Natural killer cell (primary cell): ENCODE measurements around the gene IFITM10. TPM values are rescaled to one million over a fixed set of nuclear protein-coding genes. Genes with fewer than 3 reads are reported as not detected.

Source experiments
- ATAC-seq, 3 donors: fragments of 150-1000 bp in 2 of 3; fragments of 200-7000 bp in 1 of 3; cut with Tn5 transposase; 1 replicate in 1 of 3; 2 replicates in 2 of 3; pipeline ENCODE4 v1.10.0; 2021; ENCODE audit warnings: mild to moderate bottlenecking in 2 of 3, moderate library complexity in 2 of 3
- DNase-seq, 2 donors: peaks; one replicate each; pipeline versions ENCODE4 v3.0.0 to v3.0.0-alpha.2; 2013 to 2021; ENCODE audit warnings: mixed read lengths in 1 of 2
- H3K27ac ChIP-seq: one replicate; pipeline ENCODE4 v1.5.1; 2013; ENCODE audit warnings: mild to moderate bottlenecking, low read length
- H3K27me3 ChIP-seq: one replicate; pipeline ENCODE4 v1.6.1; 2013; ENCODE audit warnings: low read length; ENCODE audit not compliant: control insufficient read depth, insufficient read depth
- H3K36me3 ChIP-seq: one replicate; pipeline ENCODE4 v1.6.1; 2013; ENCODE audit warnings: low read length; ENCODE audit not compliant: control insufficient read depth, insufficient read depth
- H3K4me1 ChIP-seq: one replicate; pipeline ENCODE4 v1.6.1; 2013; ENCODE audit warnings: low read length; ENCODE audit not compliant: control insufficient read depth, insufficient read depth
- H3K4me3 ChIP-seq: one replicate; pipeline ENCODE4 v1.5.1; 2013; ENCODE audit warnings: low read length
- H3K9me3 ChIP-seq: one replicate; pipeline ENCODE4 v1.6.1; 2013; ENCODE audit warnings: low read length; ENCODE audit not compliant: control insufficient read depth, insufficient read depth
- H3K27ac Mint-ChIP-seq, 2 donors: one replicate each; pipeline ENCODE4 v1.8.0; 2022; ENCODE audit warnings: mild to moderate bottlenecking in 2 of 2, mixed read lengths in 2 of 2, moderate library complexity in 1 of 2
- H3K27me3 Mint-ChIP-seq, 2 donors: one replicate each; pipeline ENCODE4 v1.8.0; 2022; ENCODE audit warnings: low read depth in 2 of 2, mixed read lengths in 2 of 2
- H3K36me3 Mint-ChIP-seq: one replicate; pipeline ENCODE4 v1.8.0; 2022; ENCODE audit warnings: mixed read lengths
- H3K4me1 Mint-ChIP-seq, 2 donors: one replicate each; pipeline ENCODE4 v1.8.0; 2022; ENCODE audit warnings: mixed read lengths in 2 of 2
- H3K4me3 Mint-ChIP-seq: one replicate; pipeline ENCODE4 v1.8.0; 2022; ENCODE audit warnings: mild to moderate bottlenecking, moderate library complexity, mixed read lengths
- H3K9me3 Mint-ChIP-seq, 2 donors: one replicate each; pipeline ENCODE4 v1.8.0; 2022; ENCODE audit warnings: mixed read lengths in 2 of 2
- CTCF ChIP-seq: fragments of 200-600 bp; IDR thresholded peaks from one replicate; pipeline ENCODE4 v1.8.0; 2022; ENCODE audit warnings: antibody characterized with exemption
- WGBS: methylation state at CpG from one replicate; pipeline ENCODE4 v1.1.7; 2013; ENCODE audit warnings: missing lambda C conversion rate; ENCODE audit not compliant: insufficient coverage; 5-methylcytosine and 5-hydroxymethylcytosine counted together
- intact Hi-C: fragments of 100-400 bp; cut with micrococcal nuclease; formaldehyde crosslinking; loops from one replicate; pipeline ENCODE4 v1.14.2; 2022
- total RNA-seq, 4 donors: library from RNA; stranded (reverse); fragments of 120-200 nt in 1 of 4; gene quantifications; one replicate each; pipeline versions ENCODE4 v1.2.3 to v1.2.4, GENCODE V29; 2013 to 2022

IFITM10 gene
- total RNA-seq, 3 donors from 2014 or later (not counting 1 experiment from before 2014, with no cell fraction given), result 5.5 to 8.1 (median 6.5) TPM

- Mint-ChIP-seq H3K4me3 (no peak overlapping the region), H3K27ac (no peak overlapping the region), H3K27me3 (peaks cover 0 to 3% of the 10 kb centered on the region in 2 donors), H3K4me1 (peaks cover 13 to 28% of the 10 kb centered on the region in 2 donors), H3K36me3 (no peaks in the 10 kb centered on the region), H3K9me3 (no peaks in the 10 kb centered on the region)
- Histone ChIP-seq H3K4me1 (peaks cover 29% of the 10 kb centered on the region), H3K9me3 (no peaks in the 10 kb centered on the region), H3K36me3 (no peaks in the 10 kb centered on the region), H3K4me3 (no peak overlapping the region), H3K27me3 (no peaks in the 10 kb centered on the region), H3K27ac (no peak overlapping the region)
- no peak for TF ChIP-seq CTCF
- intact Hi-C loops, result no loop called here
- ATAC-seq (no peak), DNase-seq (no peak)
- WGBS, result 86% methylated on average over 21 of the region's 21 CpGs
These were observed 35.5 kb upstream of the IFITM10 start for GRCh38 chr11:1785749-1786413.

DNA sequence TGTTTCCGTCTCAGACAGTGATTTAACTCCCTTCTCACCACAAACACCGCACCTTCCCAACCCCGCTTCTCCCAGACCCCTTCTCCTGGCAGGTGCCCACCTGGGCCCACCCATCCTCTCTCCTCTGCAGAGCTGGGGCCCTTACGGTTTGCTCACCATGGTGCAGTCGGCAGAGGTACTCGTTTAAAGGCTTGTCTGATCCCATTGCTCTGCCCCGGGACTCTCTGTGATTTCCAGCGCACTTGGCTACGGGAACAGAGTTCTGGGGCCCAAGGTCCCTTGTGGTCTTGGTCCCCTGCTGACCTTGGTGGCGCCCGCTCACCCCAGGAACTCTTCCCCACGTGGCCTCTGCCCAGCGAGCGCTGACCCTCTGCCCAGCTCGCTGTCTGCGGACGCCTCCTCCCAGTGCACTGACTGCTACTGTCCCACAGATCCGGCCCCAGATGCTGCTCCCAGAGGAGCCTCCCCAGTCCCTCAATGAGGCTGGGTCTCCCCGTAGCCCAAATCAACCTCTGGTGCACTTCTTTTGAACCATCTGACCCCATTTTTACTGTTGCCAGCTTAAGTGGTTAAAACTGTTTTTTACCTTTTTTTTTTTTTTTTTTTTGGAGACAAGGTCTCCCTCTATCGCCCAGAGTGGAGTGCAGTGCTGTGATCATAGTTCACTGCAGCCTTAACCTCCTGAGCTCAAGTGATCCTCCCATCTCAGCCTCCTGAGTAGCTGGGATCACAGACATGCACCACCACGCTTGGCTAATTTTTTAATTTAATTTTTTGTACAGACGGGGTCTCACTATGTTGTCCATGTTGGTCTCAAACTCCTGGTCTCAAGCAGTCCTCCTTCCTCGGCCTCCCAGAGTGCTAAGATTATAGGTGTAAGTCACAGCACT, 34.6 kb upstream of the IFITM10 start:
- Histone ChIP-seq H3K9me3 (no peaks in the 10 kb centered on the region), H3K36me3 (no peaks in the 10 kb centered on the region), H3K4me1 (peaks cover 38% of the 10 kb centered on the region), H3K4me3 (no peak overlapping the region), H3K27me3 (no peaks in the 10 kb centered on the region), H3K27ac (no peak overlapping the region)
- ATAC-seq (no peak), DNase-seq (no peak)
- H3K4me3 Mint-ChIP-seq, result no peak overlapping the region
- 91% methylated on average over 23 of the region's 23 CpGs for WGBS
- TF ChIP-seq CTCF, result no peak
- no peaks in the 10 kb centered on the region for H3K36me3 Mint-ChIP-seq
- peaks cover 22 to 37% of the 10 kb centered on the region in 2 donors for H3K4me1 Mint-ChIP-seq
- peaks cover 0 to 3% of the 10 kb centered on the region in 2 donors for H3K27me3 Mint-ChIP-seq
- no peak overlapping the region for H3K27ac Mint-ChIP-seq
- intact Hi-C loops, result no loop called here
- H3K9me3 Mint-ChIP-seq, result no peaks in the 10 kb centered on the region

DNA sequence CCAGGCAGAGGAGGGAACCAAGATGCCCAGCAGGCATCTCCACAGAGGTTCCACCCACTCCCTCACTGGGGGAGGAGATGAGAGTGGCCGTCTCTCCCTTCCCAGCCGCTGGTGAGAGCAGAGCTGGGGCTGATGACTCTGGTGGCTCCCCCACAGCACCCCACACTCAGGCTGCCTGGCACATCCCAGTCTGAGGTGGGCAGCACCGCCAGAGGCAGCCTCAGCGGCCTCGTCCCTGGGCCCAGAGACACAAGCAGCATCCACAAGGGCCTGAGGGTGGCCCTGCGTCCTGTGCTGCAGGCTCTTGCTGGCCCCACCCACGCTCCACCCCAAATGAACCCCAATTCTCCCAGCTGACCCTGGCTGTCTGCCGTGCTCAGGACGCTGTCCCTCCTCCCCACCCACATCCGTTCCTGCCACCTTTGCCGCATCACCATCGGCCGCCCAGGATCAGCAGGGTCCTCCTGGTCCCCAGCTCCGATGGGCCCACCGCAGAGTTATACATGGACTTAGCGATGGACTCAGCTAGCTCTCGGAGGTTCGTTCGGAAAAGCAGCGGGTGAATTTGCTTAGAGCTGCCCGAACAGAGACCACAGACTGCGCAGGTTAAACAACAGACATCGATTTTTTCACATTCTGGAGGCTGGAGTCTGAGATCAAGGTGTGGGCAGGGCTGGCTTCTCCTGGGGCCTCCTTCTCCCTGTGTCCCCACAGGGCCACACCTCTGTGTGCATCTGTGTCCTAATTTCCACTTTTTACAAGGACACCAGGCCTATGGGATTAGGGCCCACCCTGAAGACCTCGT, 33.5 kb upstream of the IFITM10 start:
- H3K9me3 ChIP-seq, result no peaks in the 10 kb centered on the region
- no peaks in the 10 kb centered on the region for H3K36me3 ChIP-seq
- Mint-ChIP-seq H3K4me1 (peaks cover 33 to 48% of the 10 kb centered on the region in 2 donors), H3K9me3 (no peaks in the 10 kb centered on the region), H3K4me3 (no peak overlapping the region), H3K27me3 (peaks cover 0 to 3% of the 10 kb centered on the region in 2 donors), H3K27ac (no peak overlapping the region), H3K36me3 (no peaks in the 10 kb centered on the region)
- H3K4me1 ChIP-seq, result peaks cover 46% of the 10 kb centered on the region
- no peak overlapping the region for H3K27ac ChIP-seq
- no peaks in the 10 kb centered on the region for H3K27me3 ChIP-seq
- no peak overlapping the region for H3K4me3 ChIP-seq
- TF ChIP-seq CTCF, result no peak
- WGBS, result 93% methylated on average over 22 of the region's 24 CpGs
- ATAC-seq, result no peak
- intact Hi-C loops, result no loop called here
- no peak for DNase-seq
